HCT116 (cell line): ENCODE measurements around the gene MAGEA2. TPM values are rescaled to one million over a fixed set of nuclear protein-coding genes. Genes with fewer than 3 reads are reported as not detected.
"Not testable (repeated sequence)": the region's sequence is repeated elsewhere in the genome, so short reads cannot be mapped to it uniquely, and the experiment has no call there.

ENCODE experiments used
- ATAC-seq: fragments of 200-7000 bp; cut with Tn5 transposase; 2 replicates; pipeline ENCODE4 v1.9.1; 2020; ENCODE audit warnings: mild to moderate bottlenecking, moderate library complexity
- BruUV-seq: library from RNA; stranded (reverse); fragments of 400-500 nt; replicated peaks from 2 replicates; lab custom pipeline; 2021; lab: Mats Ljungman, UMichigan
- CTCF ChIA-PET: fragments of 300-600 bp; sonication (Branson Sonifier 250); formaldehyde crosslinking; loops from one replicate; lab custom pipeline; 2021; ENCODE audit warnings: antibody characterized with exemption; lab: Charles Lee
- POLR2A ChIA-PET: fragments of 300-600, 350-600 bp; sonication (Branson Sonifier 250); formaldehyde crosslinking; loops from one replicate; lab custom pipeline; 2021; ENCODE audit warnings: antibody characterized with exemption; lab: Charles Lee
- RAD21 ChIA-PET, 2 experiments: fragments of 300-600 bp; sonication (Branson Sonifier 250); formaldehyde crosslinking; loops; one replicate each; lab custom pipeline; 2023; ENCODE audit warnings: low total read pairs in 2 of 2; ENCODE audit not compliant: uncharacterized antibody in 2 of 2, unreplicated experiment in 2 of 2, low non-redundant PET in 1 of 2; lab: Charles Lee
- DNase-seq: peaks from one replicate; pipeline ENCODE4 v3.0.0-alpha.2; 2010; ENCODE audit warnings: low read depth, low spot score
- H2AFZ ChIP-seq: fragments of 200-600 bp; shearing (Covaris generic), sonication (generic); 2 replicates; pipeline ENCODE4 v1.6.1; 2017; ENCODE audit warnings: low read depth, mixed run types, mixed read lengths, antibody characterized with exemption, low read length; ENCODE audit not compliant: poor library complexity, severe bottlenecking
- H3K27ac ChIP-seq: 2 replicates; pipeline ENCODE4 v1.5.1; 2012; ENCODE audit warnings: low read depth, low read length
- H3K27me3 ChIP-seq: fragments of 200-600 bp; sonication (generic); 2 replicates; pipeline ENCODE4 v1.6.1; 2016; ENCODE audit warnings: mixed run types, low read length, mixed read lengths; ENCODE audit not compliant: insufficient read depth
- H3K36me3 ChIP-seq, 2 experiments: fragments of 200-500 bp in 1 of 2; fragments of 200-600 bp in 1 of 2; sonication (Bioruptor generic) in 1 of 2; sonication (generic) in 1 of 2; 2 replicates each; pipeline versions ENCODE4 v1.5.1 to v1.6.1; 2014 to 2016; ENCODE audit warnings: low read length in 2 of 2, inconsistent platforms in 1 of 2, mixed read lengths in 1 of 2, mixed run types in 1 of 2; ENCODE audit not compliant: insufficient read depth in 2 of 2, control insufficient read depth in 1 of 2
- H3K4me1 ChIP-seq, 2 experiments: fragments of 200-600 bp in 1 of 2; sonication (generic) in 1 of 2; 2 replicates each; pipeline versions ENCODE4 v1.5.1 to v1.6.1; 2012 to 2017; ENCODE audit warnings: low read length in 2 of 2, inconsistent platforms in 1 of 2, mild to moderate bottlenecking in 1 of 2, mixed read lengths in 1 of 2, mixed run types in 1 of 2, moderate library complexity in 1 of 2; ENCODE audit not compliant: insufficient read depth in 2 of 2, control insufficient read depth in 1 of 2
- H3K4me2 ChIP-seq: fragments of 200-600 bp; sonication (generic); 2 replicates; pipeline ENCODE4 v1.6.1; 2017; ENCODE audit warnings: mixed run types, low read length, mixed read lengths
- H3K4me3 ChIP-seq, 2 experiments: fragments of 200-600 bp in 1 of 2; sonication (generic) in 1 of 2; replicated peaks in 1 of 2; 2 replicates each; pipeline ENCODE4 v1.5.1; 2011 to 2016; ENCODE audit warnings: low read length in 2 of 2, control low read depth in 1 of 2, low read depth in 1 of 2, mild to moderate bottlenecking in 1 of 2, mixed read lengths in 1 of 2, mixed run types in 1 of 2
- H3K79me2 ChIP-seq: fragments of 200-600 bp; sonication (generic); 2 replicates; pipeline ENCODE4 v1.6.1; 2017; ENCODE audit warnings: mild to moderate bottlenecking, mixed run types, low read length, moderate library complexity, mixed read lengths; ENCODE audit not compliant: insufficient read depth
- H3K9ac ChIP-seq: fragments of 200-600 bp; sonication (generic); 2 replicates; pipeline ENCODE4 v1.6.1; 2016; ENCODE audit warnings: low read length, mixed read lengths
- H3K9me2 ChIP-seq: fragments of 200-600 bp; sonication (generic), shearing (Covaris generic); 2 replicates; pipeline ENCODE4 v1.6.1; 2017; ENCODE audit warnings: mixed run types, mild to moderate bottlenecking, moderate library complexity; ENCODE audit not compliant: insufficient read depth
- H3K9me3 ChIP-seq, 2 experiments: fragments of 200-500 bp in 1 of 2; fragments of 200-600 bp in 1 of 2; sonication (Bioruptor generic) in 1 of 2; sonication (generic) in 1 of 2; 2 replicates each; pipeline ENCODE4 v1.6.1; 2014 to 2017; ENCODE audit warnings: low read length in 2 of 2, mixed read lengths in 2 of 2, inconsistent platforms in 1 of 2, low read depth in 1 of 2, mild to moderate bottlenecking in 1 of 2, mixed run types in 1 of 2, moderate library complexity in 1 of 2; ENCODE audit not compliant: control insufficient read depth in 1 of 2, insufficient read depth in 1 of 2
- H4K20me1 ChIP-seq: fragments of 200-600 bp; sonication (generic), shearing (Covaris generic); 2 replicates; pipeline ENCODE4 v1.6.1; 2017; ENCODE audit warnings: mixed run types, mild to moderate bottlenecking, moderate library complexity; ENCODE audit not compliant: insufficient read depth
- MAX ChIP-seq: IDR thresholded peaks from 2 replicates; pipeline ENCODE4 v1.6.1; 2012
- TCF7L2 ChIP-seq: IDR thresholded peaks from 2 replicates; pipeline ENCODE4 v1.7.0; 2011; ENCODE audit warnings: borderline replicate concordance, inconsistent platforms; ENCODE audit not compliant: insufficient read depth, insufficient read length; ENCODE audit errors: extremely low read depth
- ZNF274 ChIP-seq: fragments of 200-500 bp; sonication (Bioruptor generic); IDR thresholded peaks from 2 replicates; pipeline ENCODE4 v1.6.1; 2014; ENCODE audit warnings: mild to moderate bottlenecking, low read depth, low read length, inconsistent platforms
- intact Hi-C: fragments of 100-400 bp; cut with micrococcal nuclease; formaldehyde crosslinking; loops from 2 replicates; pipeline ENCODE4 v1.10.0; 2022
- total RNA-seq: library from RNA; stranded (reverse); gene quantifications from one replicate; pipeline ENCODE4 v1.2.1, GENCODE V29; 2021; ENCODE audit not compliant: unreplicated experiment

MAGEA2 gene
- total RNA-seq, 1 experiment from 2014 or later = 48.1 TPM

- TF ChIP-seq ZNF274 = no peak
- TF ChIP-seq TCF7L2 = no peak
- no peak for TF ChIP-seq MAX
- no peaks in the 10 kb centered on the region for H3K4me1 ChIP-seq
- intact Hi-C loops = no loop called here
- H3K9ac ChIP-seq = no peak overlapping the region
- H3K36me3 ChIP-seq = no peaks in the 10 kb centered on the region
- DNase-seq (no peak), ATAC-seq (no peak)
- no peak overlapping the region for H2AFZ ChIP-seq
- ChIA-PET CTCF (no interaction called here), POLR2A (no interaction called here), RAD21 (no interaction called here)
- no peaks in the 10 kb centered on the region for H3K9me3 ChIP-seq
- H3K4me3 ChIP-seq = no peak overlapping the region
- no peaks in the 10 kb centered on the region for H3K27me3 ChIP-seq
- no peaks in the 10 kb centered on the region for H4K20me1 ChIP-seq
- no peaks in the 10 kb centered on the region for H3K9me2 ChIP-seq
- H3K27ac ChIP-seq = no peak overlapping the region
- BruUV-seq = no TSS peak
- H3K79me2 ChIP-seq = no peaks in the 10 kb centered on the region
- H3K4me2 ChIP-seq = no peak overlapping the region
These were observed 28.2 kb downstream of the MAGEA2 start for GRCh38 chrX:152725409-152725808.

- H3K4me2 ChIP-seq, H3K4me1 ChIP-seq, intact Hi-C loops, H3K9me2 ChIP-seq, H3K27ac ChIP-seq, H3K36me3 ChIP-seq, H3K9ac ChIP-seq, RAD21 ChIA-PET, H4K20me1 ChIP-seq, H3K4me3 ChIP-seq, POLR2A ChIA-PET, H3K27me3 ChIP-seq, H3K9me3 ChIP-seq, DNase-seq, CTCF ChIA-PET, H3K79me2 ChIP-seq, H2AFZ ChIP-seq: not testable (repeated sequence)
- TSS peak; percentile 83 for BruUV-seq
- peak; percentile 90 for ATAC-seq
These were observed 39.5 kb downstream of the MAGEA2 start, which contains the start of gene MAGEA2B for GRCh38 chrX:152713815-152714787. MAGEA2B (plus strand) TSS chrX:152714628; CDS start chrX:152717107, 2,479 bp downstream.

GRCh38 chrX:152713195-152713594 lies 40.4 kb downstream of the MAGEA2 start:
- H3K9me3 ChIP-seq, BruUV-seq, H4K20me1 ChIP-seq, H3K9ac ChIP-seq, H3K79me2 ChIP-seq, DNase-seq, intact Hi-C loops, H3K27me3 ChIP-seq, ATAC-seq, POLR2A ChIA-PET, CTCF ChIA-PET, H3K4me3 ChIP-seq, H3K36me3 ChIP-seq, H2AFZ ChIP-seq, H3K4me1 ChIP-seq, H3K27ac ChIP-seq, H3K4me2 ChIP-seq, RAD21 ChIA-PET, H3K9me2 ChIP-seq: not testable (repeated sequence)

GRCh38 chrX:152709173-152709572 lies 44.5 kb downstream of the MAGEA2 start, which contains the start of gene CSAG2:
CSAG2 (minus strand) TSS chrX:152709273; CDS start chrX:152709112, 161 bp downstream.
- POLR2A ChIA-PET, H4K20me1 ChIP-seq, H3K36me3 ChIP-seq, H3K9ac ChIP-seq, RAD21 ChIA-PET, CTCF ChIA-PET, H3K4me3 ChIP-seq, H2AFZ ChIP-seq, H3K9me3 ChIP-seq, DNase-seq, H3K9me2 ChIP-seq, H3K27ac ChIP-seq, ATAC-seq, H3K79me2 ChIP-seq, intact Hi-C loops, BruUV-seq, H3K4me2 ChIP-seq, H3K27me3 ChIP-seq, H3K4me1 ChIP-seq: not testable (repeated sequence)
